ENCODE results near the gene NOL7. TPM values are rescaled to one million over a fixed set of nuclear protein-coding genes. Genes with fewer than 3 reads are reported as not detected.

Gene NOL7
- total RNA-seq, 2 donors from 2014 or later: 51.5 to 54.3 TPM

DNA sequence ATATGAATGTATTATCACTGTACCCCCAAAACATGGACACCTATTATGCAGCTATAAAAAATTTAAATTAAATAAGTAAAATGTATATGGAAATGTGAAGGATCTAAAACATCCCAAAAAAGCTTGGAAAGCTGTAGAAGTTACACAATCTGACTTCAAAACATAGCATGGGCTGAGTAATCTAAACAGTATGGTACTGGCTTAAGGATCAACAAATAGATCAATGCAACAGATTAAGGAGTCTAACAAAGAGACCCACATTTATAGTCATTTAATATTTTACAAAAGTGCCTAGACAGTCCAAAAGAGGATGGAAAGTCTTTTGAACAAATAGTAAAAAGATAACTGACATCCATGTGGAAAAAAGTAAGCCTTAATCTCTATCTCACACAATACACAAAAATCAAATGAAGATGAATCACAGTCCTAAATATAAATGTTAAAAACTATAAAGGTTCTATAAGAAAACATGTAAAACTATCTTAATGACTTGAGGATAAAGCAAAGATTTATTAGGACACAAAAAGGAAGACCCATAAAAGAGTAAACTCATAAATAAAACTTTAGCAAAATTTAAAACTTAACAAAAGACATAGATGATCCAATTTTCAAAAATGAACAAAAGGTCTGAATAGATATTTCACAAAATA lies 49.7 kb downstream of the NOL7 start:
- DNase-seq (no peak), ATAC-seq (replicated peaks in 1 of 2) (no peak)
- peak overlapping the region; percentile 27 for H3K27ac Mint-ChIP-seq
- peak overlapping the region in 1 of 2 donors; percentile 38 for H3K4me3 Mint-ChIP-seq
- no peaks in the 10 kb centered on the region for H3K36me3 Mint-ChIP-seq (ENCODE audit: insufficient read depth in 2 of 2)
- no peaks in the 10 kb centered on the region for H3K9me3 Mint-ChIP-seq
- no peaks in the 10 kb centered on the region for H3K27me3 Mint-ChIP-seq (ENCODE audit: low read depth)
- H3K4me1 Mint-ChIP-seq (ENCODE audit: low read depth): peaks cover 97% of the 10 kb centered on the region

DNA sequence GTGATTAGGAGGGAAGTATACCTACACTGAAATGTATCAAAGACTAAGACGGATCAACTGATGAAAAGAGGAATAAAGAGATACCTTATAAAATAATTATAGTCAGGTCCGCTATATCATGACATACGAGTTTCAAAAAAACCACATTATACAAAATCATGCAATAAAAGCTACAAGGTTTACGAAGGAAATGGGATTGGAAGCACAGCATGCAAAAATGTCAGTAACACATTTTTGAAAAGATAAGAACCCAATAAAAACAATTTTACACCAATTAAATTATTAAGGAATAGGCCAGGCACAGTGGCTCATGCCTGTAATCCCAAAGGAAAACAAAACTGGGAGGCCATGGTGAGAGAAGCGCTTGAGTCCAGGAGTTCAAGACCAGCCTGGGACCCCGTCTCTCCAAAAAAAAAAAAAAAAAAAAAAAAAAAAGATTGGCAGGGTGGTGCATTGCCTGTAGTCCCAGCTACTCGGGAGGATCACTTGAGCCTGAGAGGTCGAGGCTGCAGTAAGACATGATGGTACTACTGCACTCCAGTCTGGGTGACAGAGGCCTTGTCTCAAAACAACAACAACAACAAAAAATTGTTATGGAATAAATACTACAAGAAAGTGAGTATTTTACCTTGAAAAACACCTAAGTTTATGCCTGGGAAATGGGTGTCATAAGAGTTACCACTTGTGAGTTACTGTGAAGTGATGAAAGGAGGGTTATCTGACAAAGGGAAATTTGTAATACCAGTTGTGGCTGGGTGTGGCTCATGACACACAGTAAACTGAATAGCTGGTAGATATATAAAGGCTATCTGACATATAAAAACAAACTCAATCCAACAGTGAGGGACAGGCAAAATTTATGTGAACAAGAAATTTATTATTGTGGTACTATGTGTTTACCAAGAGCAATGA lies 51.3 kb downstream of the NOL7 start:
- peaks cover 0 to 4% of the 10 kb centered on the region in 2 donors for H3K36me3 Mint-ChIP-seq (ENCODE audit: insufficient read depth in 2 of 2)
- H3K27ac Mint-ChIP-seq: peak overlapping the region; percentile 27
- H3K27me3 Mint-ChIP-seq (ENCODE audit: low read depth): no peaks in the 10 kb centered on the region
- H3K4me1 Mint-ChIP-seq (ENCODE audit: low read depth): peaks cover 83% of the 10 kb centered on the region
- H3K4me3 Mint-ChIP-seq: peak overlapping the region; percentile 33 to 68
- peak; percentile 82 to 83 for ATAC-seq (replicated peaks in 1 of 2)
- peak; percentile 12 to 23 for DNase-seq
- H3K9me3 Mint-ChIP-seq: no peaks in the 10 kb centered on the region

DNA sequence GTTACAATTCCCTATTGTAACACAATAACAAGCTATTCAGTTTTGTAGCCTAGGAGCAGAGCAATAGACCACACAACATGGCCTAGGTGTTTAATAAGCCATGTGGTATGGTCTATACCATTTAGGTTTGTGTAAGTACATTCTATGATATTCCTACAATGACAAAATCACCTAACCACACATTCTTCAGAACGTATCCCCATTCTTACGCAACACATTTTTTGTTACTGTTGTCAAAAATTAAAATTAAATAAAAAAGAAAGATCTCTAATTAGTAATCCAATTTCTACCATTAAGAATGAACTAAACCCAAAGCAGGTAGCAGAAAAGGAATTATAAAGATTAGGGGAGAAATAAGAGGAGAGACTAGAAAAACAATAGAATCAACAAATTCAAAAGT lies 52.5 kb downstream of the NOL7 start:
- no peak for ATAC-seq (replicated peaks in 1 of 2)
- H3K27ac Mint-ChIP-seq: peak overlapping the region; percentile 74
- peaks cover 83% of the 10 kb centered on the region for H3K4me1 Mint-ChIP-seq (ENCODE audit: low read depth)
- H3K27me3 Mint-ChIP-seq (ENCODE audit: low read depth): no peaks in the 10 kb centered on the region
- no peaks in the 10 kb centered on the region for H3K9me3 Mint-ChIP-seq
- H3K4me3 Mint-ChIP-seq: peak overlapping the region; percentile 68
- no peak for DNase-seq
- H3K36me3 Mint-ChIP-seq (ENCODE audit: insufficient read depth in 2 of 2): peaks cover 0 to 6% of the 10 kb centered on the region in 2 donors

DNA sequence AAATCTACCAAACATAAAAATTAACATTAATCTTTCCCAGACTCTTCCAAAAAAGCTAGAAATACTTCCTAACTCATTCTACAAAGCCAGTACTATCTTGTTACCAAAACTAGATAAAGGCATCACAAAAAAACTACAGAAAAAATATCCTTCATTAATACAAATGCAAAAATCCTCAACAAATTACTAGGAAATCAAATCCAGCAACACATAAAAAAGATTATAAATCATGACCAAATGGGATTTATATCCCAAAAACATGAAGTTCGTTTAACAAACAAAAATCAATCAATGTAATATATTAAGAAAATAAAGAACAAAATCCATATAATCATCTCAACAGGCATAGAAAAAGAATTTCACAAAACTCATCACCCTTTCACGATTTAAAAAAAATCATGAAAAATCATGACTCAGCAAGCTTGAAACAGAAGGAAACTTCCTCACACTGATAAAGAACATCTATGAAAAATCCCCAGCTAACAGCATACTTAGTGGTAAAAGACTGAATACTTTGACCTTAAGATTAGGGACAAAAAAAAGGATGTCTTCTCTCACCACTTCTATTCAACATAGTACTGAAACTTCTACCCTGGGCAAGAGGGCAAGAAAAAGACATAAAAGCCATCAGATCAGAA lies 53.3 kb downstream of the NOL7 start:
- Mint-ChIP-seq H3K27ac (peak overlapping the region; percentile 80), H3K4me1 (ENCODE audit: low read depth) (peaks cover 83% of the 10 kb centered on the region), H3K36me3 (ENCODE audit: insufficient read depth in 2 of 2) (peaks cover 0 to 10% of the 10 kb centered on the region in 2 donors), H3K9me3 (no peaks in the 10 kb centered on the region), H3K4me3 (peak overlapping the region; percentile 68), H3K27me3 (ENCODE audit: low read depth) (no peaks in the 10 kb centered on the region)
- no peak for DNase-seq
- peak; percentile 84 to 90 for ATAC-seq (replicated peaks in 1 of 2)

DNA sequence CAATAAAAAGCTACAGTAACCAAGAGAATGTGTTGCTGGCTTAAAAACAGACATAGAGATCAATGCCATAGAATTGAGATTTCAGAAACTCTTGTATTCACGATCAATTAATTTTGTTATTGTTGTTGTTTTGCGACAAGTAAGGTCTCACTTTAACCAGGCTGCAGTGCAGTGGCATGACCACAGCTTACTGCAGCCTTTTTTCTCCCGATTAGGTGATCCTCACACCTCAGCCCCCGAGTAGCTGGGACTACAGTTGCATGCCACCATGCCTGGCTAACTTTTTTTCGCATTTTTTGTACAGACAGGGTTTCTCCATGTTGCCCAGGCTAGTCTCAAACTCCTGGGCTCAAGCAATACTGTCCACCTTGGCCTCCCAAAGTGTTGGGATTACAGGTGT lies 54.3 kb downstream of the NOL7 start:
- H3K36me3 Mint-ChIP-seq (ENCODE audit: insufficient read depth in 2 of 2): peaks cover 0 to 13% of the 10 kb centered on the region in 2 donors

More for the DNA sequence above, 54.3 kb downstream of the NOL7 start:
- ATAC-seq (replicated peaks in 1 of 2): no peak
- no peak for DNase-seq
- H3K9me3 Mint-ChIP-seq: no peaks in the 10 kb centered on the region
- H3K4me1 Mint-ChIP-seq (ENCODE audit: low read depth): peaks cover 83% of the 10 kb centered on the region
- H3K27ac Mint-ChIP-seq: peak overlapping the region; percentile 71
- H3K4me3 Mint-ChIP-seq: peak overlapping the region in 1 of 2 donors; percentile 54
- no peaks in the 10 kb centered on the region for H3K27me3 Mint-ChIP-seq (ENCODE audit: low read depth)

Other genes starting within 250 kb of the NOL7 start
- 1 to 10 TPM; 3.3 to 5.2 TPM for gene GFOD1, start 127.7 kb upstream of the NOL7 start, total RNA-seq
- 10 to 100 TPM; 12.2 to 14.3 TPM for gene SIRT5, start 40.7 kb upstream of the NOL7 start, total RNA-seq
- 10 to 100 TPM; 74.9 to 78.0 TPM for gene RANBP9, start 96.5 kb downstream of the NOL7 start, total RNA-seq
- gene MCUR1, start 199.2 kb downstream of the NOL7 start, total RNA-seq: 10 to 100 TPM; 24.8 to 31.6 TPM